H1 (cell line): ENCODE measurements around the gene RNF128.

Experiments
- CTCF ChIP-seq, 3 experiments: IDR thresholded peaks; 1 replicate in 2 of 3; 2 replicates in 1 of 3; pipeline versions ENCODE4 v1.5.1 to v1.6.1; 2011; ENCODE audit warnings: low read length in 3 of 3, mild to moderate bottlenecking in 3 of 3, inconsistent platforms in 2 of 3, low read depth in 1 of 3, moderate library complexity in 1 of 3; ENCODE audit not compliant: insufficient read depth in 1 of 3; ENCODE audit errors: control extremely low read depth in 1 of 3
- ZNF274 ChIP-seq: IDR thresholded peaks from 2 replicates; pipeline ENCODE4 v1.7.0; 2012; ENCODE audit warnings: low read length, borderline replicate concordance; ENCODE audit errors: extremely low read depth

- TF ChIP-seq CTCF (IDR thresholded peaks at IDR 0.05; ENCODE audit: control extremely low read depth in 1 of 3, insufficient read depth in 1 of 3, low read depth in 1 of 3, low read length in 3 of 3) (no peak), ZNF274 (no peak)
Observed at GRCh38 chrX:106780264-106780663, 53.8 kb downstream of the RNF128 start.
